Mucosa of stomach (tissue), 1 donor: ENCODE results near the gene CAMKK2.
"Not testable (repeated sequence)": the region's sequence is repeated elsewhere in the genome, so short reads cannot be mapped to it uniquely, and the experiment has no call there.

Experiments used
- H3K27me3 ChIP-seq: one replicate; pipeline ENCODE4 v1.7.0; 2013; ENCODE audit warnings: mild to moderate bottlenecking, low read length; ENCODE audit not compliant: control insufficient read depth, insufficient read depth
- H3K36me3 ChIP-seq: one replicate; pipeline ENCODE4 v1.7.0; 2013; ENCODE audit warnings: low read length; ENCODE audit not compliant: control insufficient read depth, insufficient read depth
- H3K4me1 ChIP-seq: one replicate; pipeline ENCODE4 v1.7.0; 2013; ENCODE audit warnings: mild to moderate bottlenecking, low read length; ENCODE audit not compliant: control insufficient read depth, insufficient read depth
- H3K4me3 ChIP-seq: one replicate; pipeline ENCODE4 v1.7.0; 2013; ENCODE audit warnings: low read length
- H3K9ac ChIP-seq: one replicate; pipeline ENCODE4 v1.7.0; 2013; ENCODE audit warnings: mild to moderate bottlenecking, low read length, moderate library complexity
- H3K9me3 ChIP-seq: one replicate; pipeline ENCODE4 v1.7.0; 2013; ENCODE audit warnings: mild to moderate bottlenecking, low read length, moderate library complexity; ENCODE audit not compliant: control insufficient read depth
- donor health status: Pancreatic carcinoma.

CAMKK2 gene

DNA sequence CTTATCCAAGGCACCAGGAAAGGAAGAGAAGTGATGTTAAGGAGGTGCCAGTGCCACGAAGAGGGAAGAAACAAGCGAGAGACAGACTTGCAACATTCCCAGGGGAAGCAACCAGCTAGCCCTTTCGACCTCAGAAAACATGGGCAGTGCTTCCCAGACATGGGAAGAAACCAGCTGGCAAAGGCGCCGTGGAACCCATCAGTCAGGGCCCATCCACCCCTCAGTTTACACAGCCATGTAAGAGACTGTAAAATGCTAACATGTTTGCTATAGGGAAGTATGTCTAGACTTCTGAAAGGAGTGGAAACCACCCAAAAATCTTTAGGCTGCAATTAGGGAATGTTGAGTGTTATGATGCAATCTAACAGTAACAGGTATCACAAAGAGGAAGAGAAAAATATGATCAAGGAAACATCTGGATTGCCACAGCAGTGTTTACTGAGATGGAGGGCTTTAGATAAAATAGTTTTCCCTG, 29.4 kb upstream of the CAMKK2 start:
- Histone ChIP-seq H3K4me3 (no peak overlapping the region), H3K4me1 (no peaks in the 10 kb centered on the region), H3K27me3 (no peaks in the 10 kb centered on the region), H3K9me3 (no peaks in the 10 kb centered on the region), H3K9ac (no peak overlapping the region), H3K36me3 (peaks cover 12% of the 10 kb centered on the region)

GRCh38 chr12:121323908-121324307, 27.4 kb upstream of the CAMKK2 start:
- H3K9ac ChIP-seq, result no peak overlapping the region
- H3K4me3 ChIP-seq, result no peak overlapping the region
- no peaks in the 10 kb centered on the region for H3K4me1 ChIP-seq
- no peaks in the 10 kb centered on the region for H3K27me3 ChIP-seq
- H3K36me3 ChIP-seq, result peaks cover 12% of the 10 kb centered on the region
- H3K9me3 ChIP-seq, result no peaks in the 10 kb centered on the region

DNA sequence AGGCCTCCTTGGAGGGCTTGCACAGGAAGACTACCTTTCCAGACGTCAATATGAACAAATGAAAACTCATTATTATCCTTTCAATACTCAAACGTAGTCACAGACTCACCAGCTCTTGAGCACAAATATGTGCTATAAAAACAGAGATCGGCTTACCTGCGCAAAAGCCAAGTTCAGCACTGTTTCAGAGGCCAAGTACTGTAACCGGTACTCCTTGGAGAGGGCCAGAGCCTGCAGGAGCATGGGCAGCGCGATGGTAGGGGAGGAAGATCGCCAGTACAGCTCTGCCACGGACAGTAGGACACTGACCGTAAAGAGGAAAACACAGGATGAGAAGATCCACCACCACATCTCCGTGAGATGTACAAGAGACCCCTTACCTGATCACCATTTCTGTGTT, 21.6 kb upstream of the CAMKK2 start:
- no peaks in the 10 kb centered on the region for H3K27me3 ChIP-seq
- H3K36me3 ChIP-seq, result no peaks in the 10 kb centered on the region
- no peak overlapping the region for H3K4me3 ChIP-seq
- H3K9me3 ChIP-seq, result no peaks in the 10 kb centered on the region
- no peak overlapping the region for H3K9ac ChIP-seq
- H3K4me1 ChIP-seq, result no peaks in the 10 kb centered on the region

GRCh38 chr12:121314431-121314830, 17.9 kb upstream of the CAMKK2 start:
- Histone ChIP-seq H3K36me3 (no peaks in the 10 kb centered on the region), H3K4me1 (no peaks in the 10 kb centered on the region), H3K27me3 (no peaks in the 10 kb centered on the region), H3K4me3 (no peak overlapping the region), H3K9ac (no peak overlapping the region), H3K9me3 (no peaks in the 10 kb centered on the region)

DNA sequence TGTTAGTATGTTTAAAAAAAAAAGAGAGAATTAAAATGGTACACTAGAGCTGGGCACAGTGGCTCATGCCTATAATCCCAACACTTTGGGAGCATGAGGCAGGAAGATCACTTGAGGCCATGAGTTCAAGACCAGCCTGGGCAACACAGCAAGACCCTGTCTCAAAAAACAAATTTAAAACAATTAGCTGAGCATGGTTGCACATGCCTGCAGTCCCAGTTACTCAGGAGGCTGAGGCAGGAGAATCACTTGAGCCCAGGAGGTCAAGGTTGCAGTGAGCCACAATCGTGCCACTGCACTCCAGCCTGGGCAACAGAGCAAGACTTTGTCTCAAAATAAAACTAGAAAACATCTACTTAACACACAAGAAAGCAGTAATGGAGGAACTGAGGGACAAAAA, 13.7 kb upstream of the CAMKK2 start:
- H3K4me3 ChIP-seq, H3K9me3 ChIP-seq, H3K4me1 ChIP-seq, H3K27me3 ChIP-seq, H3K9ac ChIP-seq, H3K36me3 ChIP-seq: not testable (repeated sequence)

DNA sequence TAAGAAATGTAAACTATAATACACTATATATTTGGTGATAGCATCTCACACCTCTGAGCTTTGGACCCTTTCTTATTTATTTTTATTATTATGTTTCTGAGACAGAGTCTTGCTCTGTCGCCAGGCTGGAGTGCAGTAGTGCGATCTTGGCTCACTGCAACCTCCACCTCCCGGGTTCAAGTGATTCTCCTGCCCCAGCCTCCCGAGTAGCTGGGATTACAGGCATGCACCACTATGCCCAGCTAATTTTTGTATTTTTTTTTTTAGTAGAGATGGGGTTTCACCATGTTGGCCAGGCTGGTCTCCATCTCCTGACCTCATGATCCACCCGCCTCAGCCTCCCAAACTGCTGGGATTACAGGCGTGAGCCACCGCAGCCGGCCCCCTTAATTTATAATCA, 10.9 kb upstream of the CAMKK2 start:
- H3K4me1 ChIP-seq, H3K9ac ChIP-seq, H3K4me3 ChIP-seq, H3K9me3 ChIP-seq, H3K36me3 ChIP-seq, H3K27me3 ChIP-seq: not testable (repeated sequence)

DNA sequence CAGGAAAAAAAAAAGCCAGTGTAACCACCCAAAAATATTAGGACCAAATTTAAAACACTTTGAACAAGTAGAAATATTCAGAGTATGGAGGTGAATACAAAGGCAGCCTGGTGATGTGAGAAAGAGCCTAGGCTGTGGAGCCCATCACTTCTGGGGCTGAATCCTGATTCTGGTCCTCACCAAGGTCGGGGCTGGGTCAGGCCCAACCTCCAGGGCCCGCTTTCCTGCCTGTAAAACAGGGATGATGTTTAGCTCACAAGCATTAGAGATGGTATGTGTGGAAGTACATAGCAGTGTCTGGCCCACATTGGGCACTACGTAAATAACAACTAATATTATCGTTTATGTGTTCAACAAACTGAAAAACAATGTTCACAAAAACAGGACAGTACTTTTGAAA, 7.8 kb upstream of the CAMKK2 start:
- H3K9ac ChIP-seq, result no peak overlapping the region
- no peaks in the 10 kb centered on the region for H3K36me3 ChIP-seq
- no peaks in the 10 kb centered on the region for H3K9me3 ChIP-seq
- H3K4me1 ChIP-seq, result no peaks in the 10 kb centered on the region
- H3K27me3 ChIP-seq, result no peaks in the 10 kb centered on the region
- no peak overlapping the region for H3K4me3 ChIP-seq

DNA sequence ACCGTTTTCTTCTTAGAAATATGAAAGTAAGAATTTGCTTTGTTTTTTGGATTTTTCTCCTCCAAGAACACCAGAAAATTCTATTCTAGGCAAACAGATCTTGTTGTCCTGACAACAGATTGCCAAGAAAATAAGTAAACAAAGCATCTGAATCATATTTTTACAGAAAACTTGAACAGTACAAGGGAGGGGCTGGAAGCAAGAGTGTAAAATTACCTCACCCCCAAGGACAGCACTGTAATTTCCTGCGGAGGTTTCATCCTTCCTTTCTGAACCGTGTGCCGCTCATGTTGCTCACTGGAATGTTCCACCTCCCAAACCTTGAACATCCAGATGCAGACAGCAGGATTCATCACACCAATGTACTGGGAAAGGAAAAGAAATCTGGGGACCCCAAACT, 5.4 kb upstream of the CAMKK2 start:
- Histone ChIP-seq H3K9me3 (no peaks in the 10 kb centered on the region), H3K36me3 (no peaks in the 10 kb centered on the region), H3K27me3 (no peaks in the 10 kb centered on the region), H3K4me3 (no peak overlapping the region), H3K9ac (no peak overlapping the region), H3K4me1 (peaks cover 6% of the 10 kb centered on the region)

DNA sequence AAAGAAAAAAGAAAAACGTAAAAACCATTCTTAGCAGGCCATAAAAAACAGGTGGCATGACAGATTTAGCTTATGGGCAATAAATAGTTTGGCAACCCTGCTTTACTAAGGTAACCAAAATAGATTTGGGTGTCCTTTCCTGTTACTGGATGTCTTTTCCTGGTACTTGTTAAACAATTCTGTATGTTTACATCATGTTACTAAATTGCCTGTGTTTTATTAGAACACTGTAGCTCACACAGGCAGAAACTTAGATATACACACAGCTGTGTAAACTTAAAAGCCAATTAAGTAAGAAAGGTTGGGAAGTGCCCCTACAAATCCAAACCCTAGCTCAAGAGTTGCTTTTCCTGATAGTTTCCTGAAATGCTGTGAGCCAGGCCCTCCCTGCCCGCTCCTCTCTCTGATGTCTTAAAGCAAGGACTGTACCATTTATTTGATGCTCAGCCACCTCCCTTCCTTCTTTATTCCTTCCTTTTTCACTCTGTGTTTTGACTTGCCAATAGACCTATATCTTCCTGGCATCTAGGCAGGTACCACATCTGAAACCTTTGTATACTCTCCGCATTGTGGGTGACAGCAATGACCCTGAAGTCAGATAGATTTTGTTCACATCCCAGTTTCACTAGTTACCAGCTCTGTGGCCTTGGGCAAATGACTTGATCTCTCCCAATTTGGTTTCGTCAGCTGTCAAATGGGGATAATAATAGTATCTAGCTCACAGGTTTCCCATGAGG, 3.7 kb upstream of the CAMKK2 start:
- peaks cover 12% of the 10 kb centered on the region for H3K4me1 ChIP-seq
- H3K36me3 ChIP-seq, result no peaks in the 10 kb centered on the region
- H3K9me3 ChIP-seq, result no peaks in the 10 kb centered on the region
- H3K27me3 ChIP-seq, result no peaks in the 10 kb centered on the region
- H3K9ac ChIP-seq, result no peak overlapping the region
- no peak overlapping the region for H3K4me3 ChIP-seq

DNA sequence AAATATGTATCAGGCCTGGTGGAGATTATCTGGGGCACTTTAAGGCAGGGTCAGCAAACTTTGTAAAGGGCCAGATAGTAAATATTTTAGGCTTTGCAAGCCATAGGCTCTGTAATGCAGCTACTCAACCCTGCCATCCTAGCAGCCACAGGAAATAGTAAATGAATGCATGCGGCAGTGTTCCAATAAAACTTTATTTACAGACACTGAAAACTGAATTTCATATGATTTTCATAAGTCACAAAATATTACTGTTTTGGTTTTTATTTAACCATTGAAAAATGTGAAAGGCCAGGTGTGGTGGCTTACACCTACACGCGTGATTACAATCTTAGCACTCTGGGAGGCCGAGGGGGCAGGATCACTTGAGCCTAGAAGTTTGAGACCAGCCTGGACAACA, 3.2 kb upstream of the CAMKK2 start:
- H3K9ac ChIP-seq, result no peak overlapping the region
- H3K27me3 ChIP-seq, result no peaks in the 10 kb centered on the region
- no peaks in the 10 kb centered on the region for H3K9me3 ChIP-seq
- peaks cover 14% of the 10 kb centered on the region for H3K4me1 ChIP-seq
- H3K36me3 ChIP-seq, result no peaks in the 10 kb centered on the region
- H3K4me3 ChIP-seq, result no peak overlapping the region

- H3K4me3 ChIP-seq, H3K9me3 ChIP-seq, H3K9ac ChIP-seq, H3K36me3 ChIP-seq, H3K27me3 ChIP-seq: not testable (repeated sequence)
- peaks cover 14% of the 10 kb centered on the region for H3K4me1 ChIP-seq
Measured at GRCh38 chr12:121298411-121298810, 1.9 kb upstream of the CAMKK2 start.

- H3K4me1 ChIP-seq, result peaks cover 14% of the 10 kb centered on the region
- no peaks in the 10 kb centered on the region for H3K27me3 ChIP-seq
- peak overlapping the region; percentile 73 for H3K9ac ChIP-seq
- no peaks in the 10 kb centered on the region for H3K36me3 ChIP-seq
- H3K9me3 ChIP-seq, result no peaks in the 10 kb centered on the region
- H3K4me3 ChIP-seq, result peak overlapping the region; percentile 62
Measured at GRCh38 chr12:121297435-121297991, 1.0 kb upstream of the CAMKK2 start.
